Mesendoderm (in vitro differentiated cells): ENCODE data around the gene IFIT2.

Source experiments
- DNase-seq: peaks from one replicate; pipeline ENCODE4 v3.0.0; 2013
- H2AK5ac ChIP-seq: 2 replicates; pipeline ENCODE4 v1.6.1; 2013; ENCODE audit warnings: low read length, inconsistent platforms
- H2BK120ac ChIP-seq: 2 replicates; pipeline ENCODE4 v1.6.1; 2013; ENCODE audit warnings: low read depth, mild to moderate bottlenecking, low read length, moderate library complexity, mixed read lengths
- H2BK15ac ChIP-seq: replicated peaks from 2 replicates; pipeline ENCODE4 v1.6.1; 2013; ENCODE audit warnings: low read depth, mild to moderate bottlenecking, moderate library complexity
- H2BK5ac ChIP-seq: 2 replicates; pipeline ENCODE4 v1.6.1; 2013; ENCODE audit warnings: low read length, inconsistent platforms
- H3K18ac ChIP-seq: 2 replicates; pipeline ENCODE4 v1.6.1; 2013; ENCODE audit warnings: mild to moderate bottlenecking, low read length, mixed read lengths
- H3K23ac ChIP-seq: one replicate; pipeline ENCODE4 v1.6.1; 2013; ENCODE audit warnings: low read length
- H3K27ac ChIP-seq: 2 replicates; pipeline ENCODE4 v1.5.1; 2013; ENCODE audit warnings: low read depth, mild to moderate bottlenecking, inconsistent platforms, low read length, moderate library complexity
- H3K27me3 ChIP-seq: 2 replicates; pipeline ENCODE4 v1.6.1; 2013; ENCODE audit warnings: low read length, control low read depth, mild to moderate bottlenecking, inconsistent platforms; ENCODE audit not compliant: insufficient read depth, poor library complexity
- H3K36me3 ChIP-seq: 2 replicates; pipeline ENCODE4 v1.6.1; 2013; ENCODE audit warnings: low read length, inconsistent platforms; ENCODE audit not compliant: control insufficient read depth, insufficient read depth
- H3K4ac ChIP-seq: one replicate; pipeline ENCODE4 v1.6.1; 2013; ENCODE audit warnings: low read depth, mild to moderate bottlenecking, low read length, moderate library complexity
- H3K4me1 ChIP-seq: 2 replicates; pipeline ENCODE4 v1.6.1; 2013; ENCODE audit warnings: low read depth, low read length, inconsistent platforms; ENCODE audit not compliant: control insufficient read depth
- H3K4me2 ChIP-seq: 2 replicates; pipeline ENCODE4 v1.6.1; 2013; ENCODE audit warnings: low read length
- H3K4me3 ChIP-seq: 2 replicates; pipeline ENCODE4 v1.5.1; 2013; ENCODE audit warnings: mild to moderate bottlenecking, low read length
- H3K56ac ChIP-seq: one replicate; pipeline ENCODE4 v1.6.1; 2013; ENCODE audit warnings: low read length
- H3K79me1 ChIP-seq: 2 replicates; pipeline ENCODE4 v1.6.1; 2013; ENCODE audit warnings: low read length, inconsistent platforms
- H3K79me2 ChIP-seq: 2 replicates; pipeline ENCODE4 v1.6.1; 2013; ENCODE audit warnings: mild to moderate bottlenecking, low read length; ENCODE audit not compliant: control insufficient read depth, insufficient read depth
- H3K9ac ChIP-seq: 2 replicates; pipeline ENCODE4 v1.6.1; 2013; ENCODE audit warnings: low read length, inconsistent platforms
- H4K5ac ChIP-seq: one replicate; pipeline ENCODE4 v1.6.1; 2013; ENCODE audit warnings: low read length
- H4K8ac ChIP-seq: one replicate; pipeline ENCODE4 v1.6.1; 2013; ENCODE audit warnings: low read depth, mild to moderate bottlenecking, control low read depth, low read length, moderate library complexity
- WGBS: extraction: QIAGEN DNeasy Blood & Tissue Kit; methylation state at CpG from one replicate; pipeline ENCODE4 v1.1.7; 2013; ENCODE audit warnings: low lambda C conversion rate, missing lambda C conversion rate; ENCODE audit not compliant: insufficient coverage; ENCODE audit errors: extremely low coverage; 5-methylcytosine and 5-hydroxymethylcytosine counted together

IFIT2 gene

GRCh38 chr10:89294721-89295239, 7.1 kb upstream of the IFIT2 start:
- no peak overlapping the region for H2BK5ac ChIP-seq
- no peak overlapping the region for H2BK120ac ChIP-seq
- no peaks in the 10 kb centered on the region for H3K79me2 ChIP-seq
- no peaks in the 10 kb centered on the region for H3K4me1 ChIP-seq
- H4K5ac ChIP-seq, result no peak overlapping the region
- no peak overlapping the region for H2BK15ac ChIP-seq
- DNase-seq, result no peak
- H3K18ac ChIP-seq, result no peak overlapping the region
- H3K79me1 ChIP-seq, result no peaks in the 10 kb centered on the region
- H3K27ac ChIP-seq, result peak overlapping the region; percentile 3
- no peaks in the 10 kb centered on the region for H3K27me3 ChIP-seq
- H3K56ac ChIP-seq, result no peak overlapping the region
- H3K4me3 ChIP-seq, result no peak overlapping the region
- no peak overlapping the region for H3K4me2 ChIP-seq
- no peak overlapping the region for H3K23ac ChIP-seq
- peaks cover 2% of the 10 kb centered on the region for H3K36me3 ChIP-seq
- no peak overlapping the region for H4K8ac ChIP-seq
- no peak overlapping the region for H2AK5ac ChIP-seq
- H3K9ac ChIP-seq, result no peak overlapping the region
- H3K4ac ChIP-seq, result no peak overlapping the region
- no CpG with 5 or more reads among the region's 3 CpGs for WGBS

- no peak for DNase-seq
- peaks cover 2% of the 10 kb centered on the region for H3K36me3 ChIP-seq
- no peak overlapping the region for H3K18ac ChIP-seq
- no peak overlapping the region for H2BK5ac ChIP-seq
- H3K56ac ChIP-seq, result no peak overlapping the region
- no peaks in the 10 kb centered on the region for H3K79me2 ChIP-seq
- no peaks in the 10 kb centered on the region for H3K27me3 ChIP-seq
- no peak overlapping the region for H2BK120ac ChIP-seq
- no peaks in the 10 kb centered on the region for H3K79me1 ChIP-seq
- H2AK5ac ChIP-seq, result no peak overlapping the region
- WGBS, result no CpG with 5 or more reads among the region's 1 CpG
- H3K4me1 ChIP-seq, result no peaks in the 10 kb centered on the region
- no peak overlapping the region for H3K9ac ChIP-seq
- no peak overlapping the region for H3K4me3 ChIP-seq
- no peak overlapping the region for H3K23ac ChIP-seq
- no peak overlapping the region for H3K27ac ChIP-seq
- H3K4ac ChIP-seq, result no peak overlapping the region
- no peak overlapping the region for H3K4me2 ChIP-seq
- H4K8ac ChIP-seq, result no peak overlapping the region
- H2BK15ac ChIP-seq, result no peak overlapping the region
- H4K5ac ChIP-seq, result no peak overlapping the region
These were observed 6.2 kb upstream of the IFIT2 start for GRCh38 chr10:89295597-89295996.

DNA sequence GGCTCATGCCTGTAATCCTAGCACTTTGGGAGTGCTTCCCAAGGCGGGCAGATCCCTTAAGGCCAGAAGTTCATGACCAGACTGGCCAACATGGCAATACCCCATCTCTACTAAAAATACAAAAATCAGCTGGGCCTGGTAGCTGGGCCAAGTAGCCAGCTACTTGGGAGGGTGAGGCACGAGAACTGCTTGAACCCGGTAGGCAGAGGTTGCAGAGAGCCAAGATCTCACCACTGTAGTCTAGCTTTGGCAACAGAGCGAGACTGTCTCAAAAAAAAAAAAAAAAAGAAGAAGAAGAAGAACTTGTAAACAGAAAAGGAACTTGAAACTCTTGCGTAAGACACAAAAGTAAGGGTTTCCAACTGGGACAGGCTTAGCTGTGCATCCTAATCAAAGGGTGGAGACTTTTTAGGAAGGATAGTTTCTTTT, 5.6 kb upstream of the IFIT2 start:
- H3K4ac ChIP-seq, result no peak overlapping the region
- no peaks in the 10 kb centered on the region for H3K79me1 ChIP-seq
- peak overlapping the region; percentile 91 for H3K18ac ChIP-seq
- H3K27ac ChIP-seq, result no peak overlapping the region
- H3K9ac ChIP-seq, result no peak overlapping the region
- H2BK15ac ChIP-seq, result no peak overlapping the region
- H3K36me3 ChIP-seq, result peaks cover 2% of the 10 kb centered on the region
- H3K4me2 ChIP-seq, result no peak overlapping the region
- H2BK120ac ChIP-seq, result no peak overlapping the region
- H2AK5ac ChIP-seq, result no peak overlapping the region
- H3K27me3 ChIP-seq, result no peaks in the 10 kb centered on the region
- H3K79me2 ChIP-seq, result no peaks in the 10 kb centered on the region
- no peaks in the 10 kb centered on the region for H3K4me1 ChIP-seq
- no CpG with 5 or more reads among the region's 5 CpGs for WGBS
- no peak overlapping the region for H3K4me3 ChIP-seq
- DNase-seq, result no peak
- H3K56ac ChIP-seq, result no peak overlapping the region
- H4K5ac ChIP-seq, result no peak overlapping the region
- no peak overlapping the region for H3K23ac ChIP-seq
- H4K8ac ChIP-seq, result no peak overlapping the region
- H2BK5ac ChIP-seq, result no peak overlapping the region

DNA sequence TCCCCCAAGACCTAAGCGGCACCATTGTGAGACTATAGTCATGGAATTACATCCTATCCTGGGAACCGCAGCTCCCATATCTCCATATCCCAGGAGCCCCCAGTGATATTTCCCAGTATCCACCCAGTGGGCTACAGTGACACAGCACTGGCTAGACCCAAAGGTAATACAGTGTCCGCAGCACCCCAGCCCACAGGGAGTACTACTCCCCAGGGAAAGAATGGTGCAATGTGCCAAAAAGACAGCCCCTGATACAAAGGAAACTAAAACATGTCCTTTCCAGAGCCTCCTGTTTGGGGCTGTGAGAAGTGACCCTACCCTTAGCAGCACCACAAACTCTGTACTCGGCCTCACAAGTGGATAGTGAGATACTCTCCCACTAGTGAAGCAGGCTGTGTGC, 4.5 kb upstream of the IFIT2 start:
- Histone ChIP-seq H3K79me1 (no peaks in the 10 kb centered on the region), H3K27ac (no peak overlapping the region), H2BK15ac (no peak overlapping the region), H2BK120ac (no peak overlapping the region), H3K79me2 (no peaks in the 10 kb centered on the region), H3K36me3 (peaks cover 2% of the 10 kb centered on the region), H2BK5ac (no peak overlapping the region), H3K4me3 (no peak overlapping the region), H4K8ac (no peak overlapping the region), H3K27me3 (no peaks in the 10 kb centered on the region), H3K4me2 (no peak overlapping the region), H3K18ac (no peak overlapping the region), H3K56ac (no peak overlapping the region), H4K5ac (no peak overlapping the region), H3K4ac (no peak overlapping the region), H3K9ac (no peak overlapping the region), H3K23ac (no peak overlapping the region), H2AK5ac (no peak overlapping the region), H3K4me1 (no peaks in the 10 kb centered on the region)
- DNase-seq, result peak; percentile 52
- WGBS, result no CpG with 5 or more reads among the region's 4 CpGs

DNA sequence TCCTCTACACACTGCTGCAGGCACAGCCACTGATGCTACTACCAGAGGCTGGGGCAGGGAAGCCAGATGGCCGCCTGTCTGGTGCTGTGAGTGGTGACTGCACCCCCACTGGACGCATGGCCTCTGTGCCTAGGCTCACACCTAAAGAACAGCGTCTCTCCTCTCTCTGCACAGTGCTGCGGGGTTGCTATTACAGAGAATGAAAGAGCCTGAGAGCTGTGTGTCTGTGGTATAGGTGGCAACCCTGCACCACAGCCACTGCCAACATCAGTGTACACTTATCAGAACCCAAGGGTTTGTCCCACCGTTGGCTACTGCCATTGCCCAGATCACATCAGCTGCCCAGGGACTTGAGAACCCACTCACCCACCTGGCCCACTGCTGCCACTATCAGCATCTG, 4.1 kb upstream of the IFIT2 start:
- H2AK5ac ChIP-seq, result no peak overlapping the region
- no peak overlapping the region for H2BK120ac ChIP-seq
- H3K23ac ChIP-seq, result no peak overlapping the region
- H3K56ac ChIP-seq, result no peak overlapping the region
- H2BK15ac ChIP-seq, result no peak overlapping the region
- no peaks in the 10 kb centered on the region for H3K79me2 ChIP-seq
- H3K4me1 ChIP-seq, result no peaks in the 10 kb centered on the region
- no peaks in the 10 kb centered on the region for H3K36me3 ChIP-seq
- H2BK5ac ChIP-seq, result no peak overlapping the region
- H4K5ac ChIP-seq, result no peak overlapping the region
- no peak for DNase-seq
- H4K8ac ChIP-seq, result no peak overlapping the region
- H3K4me3 ChIP-seq, result no peak overlapping the region
- WGBS, result no CpG with 5 or more reads among the region's 5 CpGs
- no peak overlapping the region for H3K4me2 ChIP-seq
- no peaks in the 10 kb centered on the region for H3K27me3 ChIP-seq
- no peak overlapping the region for H3K27ac ChIP-seq
- no peaks in the 10 kb centered on the region for H3K79me1 ChIP-seq
- H3K18ac ChIP-seq, result no peak overlapping the region
- no peak overlapping the region for H3K4ac ChIP-seq
- no peak overlapping the region for H3K9ac ChIP-seq

- Histone ChIP-seq H3K4ac (no peak overlapping the region), H3K9ac (no peak overlapping the region), H4K8ac (no peak overlapping the region), H2BK5ac (no peak overlapping the region), H4K5ac (no peak overlapping the region), H3K36me3 (no peaks in the 10 kb centered on the region), H3K4me2 (no peak overlapping the region), H3K23ac (no peak overlapping the region), H3K4me3 (no peak overlapping the region), H3K18ac (no peak overlapping the region), H2AK5ac (no peak overlapping the region), H3K79me1 (no peaks in the 10 kb centered on the region), H2BK120ac (no peak overlapping the region), H2BK15ac (no peak overlapping the region), H3K27ac (no peak overlapping the region), H3K79me2 (no peaks in the 10 kb centered on the region), H3K27me3 (no peaks in the 10 kb centered on the region), H3K56ac (no peak overlapping the region), H3K4me1 (no peaks in the 10 kb centered on the region)
- WGBS, result no CpG with 5 or more reads among the region's 4 CpGs
- DNase-seq, result no peak
These were observed 2.8 kb upstream of the IFIT2 start for GRCh38 chr10:89299031-89299430.
